ENCODE results near the gene PIGN. TPM values are rescaled to one million over a fixed set of nuclear protein-coding genes. Genes with fewer than 3 reads are reported as not detected.
"Not testable (repeated sequence)": the region's sequence is repeated elsewhere in the genome, so short reads cannot be mapped to it uniquely, and the experiment has no call there.

PIGN gene
- total RNA-seq, 4 donors from 2014 or later = 34.2 to 84.9 (median 40.7) TPM

- Histone ChIP-seq H3K4me3 (replicated peaks in 1 of 3) (no peak overlapping the region), H3K27ac (no peak overlapping the region), H3K36me3 (no peaks in the 10 kb centered on the region), H3K9me3 (no peaks in the 10 kb centered on the region), H3K27me3 (no peaks in the 10 kb centered on the region), H3K4me1 (peaks cover 5% of the 10 kb centered on the region in 2 donors)
- no peak for DNase-seq
- 93 to 98% methylated on average over 4 of the region's 4 CpGs for WGBS, 2 donors
- intact Hi-C loops (cut with DNase I) = no loop called here
- no peak for TF ChIP-seq POLR2A (IDR thresholded peaks at IDR 0.05)
- no peak for TF ChIP-seq CTCF (IDR thresholded peaks at IDR 0.05)
Observed at GRCh38 chr18:62179213-62179612, 7.6 kb downstream of the PIGN start.

GRCh38 chr18:62177271-62177670 lies 9.6 kb downstream of the PIGN start:
- no peak overlapping the region for H3K27ac ChIP-seq
- no peak for DNase-seq
- H3K4me1 ChIP-seq = peaks cover 5% of the 10 kb centered on the region in 2 donors
- intact Hi-C loops (cut with DNase I) = no loop called here
- WGBS, 2 donors = 79 to 82% methylated on average over 3 of the region's 3 CpGs
- H3K4me3 ChIP-seq (replicated peaks in 1 of 3) = no peak overlapping the region
- no peaks in the 10 kb centered on the region for H3K9me3 ChIP-seq
- H3K27me3 ChIP-seq = no peaks in the 10 kb centered on the region
- no peaks in the 10 kb centered on the region for H3K36me3 ChIP-seq
- TF ChIP-seq POLR2A (IDR thresholded peaks at IDR 0.05) (no peak), CTCF (IDR thresholded peaks at IDR 0.05) (no peak)

- Histone ChIP-seq H3K9me3 (no peaks in the 10 kb centered on the region), H3K27me3 (no peaks in the 10 kb centered on the region), H3K36me3 (no peaks in the 10 kb centered on the region), H3K4me3 (replicated peaks in 1 of 3) (no peak overlapping the region), H3K27ac (no peak overlapping the region), H3K4me1 (peaks cover 5% of the 10 kb centered on the region in 2 donors)
- no peak for DNase-seq
- WGBS, 2 donors = 93 to 94% methylated on average over 3 of the region's 3 CpGs
- intact Hi-C loops (cut with DNase I) = no loop called here
- no peak for TF ChIP-seq CTCF (IDR thresholded peaks at IDR 0.05)
- TF ChIP-seq POLR2A (IDR thresholded peaks at IDR 0.05) = no peak
Observed at GRCh38 chr18:62175521-62175920, 11.3 kb downstream of the PIGN start.

GRCh38 chr18:62172298-62172697 lies 14.6 kb downstream of the PIGN start:
- Histone ChIP-seq H3K4me1 (no peaks in the 10 kb centered on the region), H3K4me3 (replicated peaks in 1 of 3) (no peak overlapping the region), H3K27me3 (no peaks in the 10 kb centered on the region), H3K36me3 (no peaks in the 10 kb centered on the region), H3K27ac (no peak overlapping the region), H3K9me3 (no peaks in the 10 kb centered on the region)
- TF ChIP-seq CTCF (IDR thresholded peaks at IDR 0.05) (no peak), POLR2A (IDR thresholded peaks at IDR 0.05) (no peak)
- DNase-seq = no peak
- intact Hi-C loops (cut with DNase I) = no loop called here

- no peak overlapping the region for H3K4me3 ChIP-seq (replicated peaks in 1 of 3)
- H3K27me3 ChIP-seq = no peaks in the 10 kb centered on the region
- H3K36me3 ChIP-seq = no peaks in the 10 kb centered on the region
- intact Hi-C loops (cut with DNase I) = no loop called here
- H3K9me3 ChIP-seq = no peaks in the 10 kb centered on the region
- no peak overlapping the region for H3K27ac ChIP-seq
- H3K4me1 ChIP-seq = no peaks in the 10 kb centered on the region
- TF ChIP-seq POLR2A (IDR thresholded peaks at IDR 0.05) (no peak), CTCF (IDR thresholded peaks at IDR 0.05) (no peak)
- DNase-seq = no peak
- WGBS, 2 donors = 100% methylated on average over 1 of the region's 1 CpG
Observed at GRCh38 chr18:62170857-62171256, 16.0 kb downstream of the PIGN start.

- H3K4me1 ChIP-seq; H3K27me3 ChIP-seq; H3K9me3 ChIP-seq; H3K27ac ChIP-seq; H3K4me3 ChIP-seq (replicated peaks in 1 of 3); H3K36me3 ChIP-seq; DNase-seq; intact Hi-C loops (cut with DNase I): not testable (repeated sequence)
- WGBS, 2 donors = 91 to 97% methylated on average over 1 of the region's 1 CpG
Observed at GRCh38 chr18:62166524-62166923, 20.3 kb downstream of the PIGN start.
